Fibroblast of villous mesenchyme (primary cell): Measurements from ENCODE around the gene PMS1. TPM values are rescaled to one million over a fixed set of nuclear protein-coding genes. Genes with fewer than 3 reads are reported as not detected.
A peak's percentile ranks its signal among the peaks of the same experiment; 100 is the strongest.
"Not testable (repeated sequence)": the region's sequence is repeated elsewhere in the genome, so short reads cannot be mapped to it uniquely, and the experiment has no call there.

Source experiments
- DNase-seq: peaks from one replicate; pipeline ENCODE4 v3.0.0-alpha.2; 2010; ENCODE audit warnings: low read depth
- H3K4me3 ChIP-seq: 2 replicates; pipeline ENCODE4 v1.5.1; 2011; ENCODE audit warnings: low read depth, mild to moderate bottlenecking, low read length
- CTCF ChIP-seq: IDR thresholded peaks from 2 replicates; pipeline ENCODE4 v1.5.1; 2012; ENCODE audit warnings: low read depth, mild to moderate bottlenecking, low read length; ENCODE audit not compliant: insufficient read depth
- total RNA-seq: library from RNA; depleted of rRNA; stranded (reverse); fragments of >200 nt; gene quantifications from 2 replicates; pipeline ENCODE4 v1.2.3, GENCODE V29; 2012

Gene PMS1
- total RNA-seq, 1 donor, result 40.2 TPM

GRCh38 chr2:189874586-189875320 lies 90.5 kb downstream of the PMS1 start:
- TF ChIP-seq CTCF, result no peak
- peak; percentile 17 for DNase-seq
- no peak overlapping the region for H3K4me3 ChIP-seq

- H3K4me3 ChIP-seq, result no peak overlapping the region
- DNase-seq, result peak; percentile 23
- TF ChIP-seq CTCF, result no peak
These were observed 92.0 kb downstream of the PMS1 start for GRCh38 chr2:189876271-189876670.

- H3K4me3 ChIP-seq, result no peak overlapping the region
- no peak for TF ChIP-seq CTCF
- DNase-seq, result no peak
These were observed 95.4 kb downstream of the PMS1 start for GRCh38 chr2:189879716-189880081.

GRCh38 chr2:189880429-189880828 lies 96.2 kb downstream of the PMS1 start:
- DNase-seq, result no peak
- no peak for TF ChIP-seq CTCF
- H3K4me3 ChIP-seq, result no peak overlapping the region

GRCh38 chr2:189880832-189881492 lies 96.7 kb downstream of the PMS1 start:
- peak; percentile 23 for DNase-seq
- TF ChIP-seq CTCF, result no peak
- no peak overlapping the region for H3K4me3 ChIP-seq

GRCh38 chr2:189885368-189885767 lies 101.1 kb downstream of the PMS1 start:
- no peak for DNase-seq
- TF ChIP-seq CTCF, result no peak
- no peak overlapping the region for H3K4me3 ChIP-seq

- H3K4me3 ChIP-seq, DNase-seq: not testable (repeated sequence)
These were observed 108.5 kb downstream of the PMS1 start for GRCh38 chr2:189892546-189893294.
